ENCODE results near the gene PTGFRN.
"Not testable (repeated sequence)": the region's sequence is repeated elsewhere in the genome, so short reads cannot be mapped to it uniquely, and the experiment has no call there.

Gene PTGFRN

DNA sequence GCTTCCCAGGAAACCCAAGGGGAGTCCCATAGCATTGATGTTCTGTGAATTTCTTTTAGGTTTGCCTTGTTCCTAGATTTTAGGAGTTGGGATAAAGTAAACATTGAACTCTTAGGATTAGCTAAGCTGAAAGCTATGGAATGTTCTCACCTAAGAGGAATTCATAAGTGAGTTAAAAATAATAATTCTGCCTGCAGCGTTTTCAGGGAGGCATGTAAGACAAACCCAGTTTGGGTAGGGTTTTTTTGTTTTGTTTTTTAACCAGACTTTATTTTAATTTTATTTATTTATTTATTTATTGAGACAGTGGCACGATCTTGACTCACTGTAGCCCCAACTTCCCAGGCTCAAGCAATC lies 62.9 kb downstream of the PTGFRN start:
- no peaks in the 10 kb centered on the region for H3K27me3 ChIP-seq (replicated peaks; ENCODE audit: control insufficient read depth, insufficient read depth, low read length)
- TF ChIP-seq, protein P1, sequence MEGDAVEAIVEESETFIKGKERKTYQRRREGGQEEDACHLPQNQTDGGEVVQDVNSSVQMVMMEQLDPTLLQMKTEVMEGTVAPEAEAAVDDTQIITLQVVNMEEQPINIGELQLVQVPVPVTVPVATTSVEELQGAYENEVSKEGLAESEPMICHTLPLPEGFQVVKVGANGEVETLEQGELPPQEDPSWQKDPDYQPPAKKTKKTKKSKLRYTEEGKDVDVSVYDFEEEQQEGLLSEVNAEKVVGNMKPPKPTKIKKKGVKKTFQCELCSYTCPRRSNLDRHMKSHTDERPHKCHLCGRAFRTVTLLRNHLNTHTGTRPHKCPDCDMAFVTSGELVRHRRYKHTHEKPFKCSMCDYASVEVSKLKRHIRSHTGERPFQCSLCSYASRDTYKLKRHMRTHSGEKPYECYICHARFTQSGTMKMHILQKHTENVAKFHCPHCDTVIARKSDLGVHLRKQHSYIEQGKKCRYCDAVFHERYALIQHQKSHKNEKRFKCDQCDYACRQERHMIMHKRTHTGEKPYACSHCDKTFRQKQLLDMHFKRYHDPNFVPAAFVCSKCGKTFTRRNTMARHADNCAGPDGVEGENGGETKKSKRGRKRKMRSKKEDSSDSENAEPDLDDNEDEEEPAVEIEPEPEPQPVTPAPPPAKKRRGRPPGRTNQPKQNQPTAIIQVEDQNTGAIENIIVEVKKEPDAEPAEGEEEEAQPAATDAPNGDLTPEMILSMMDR (IDR thresholded peaks at IDR 0.05; ENCODE audit: insufficient read depth, low read length, poor library complexity, severe bottlenecking): no peak
- H3K36me3 ChIP-seq (ENCODE audit: control insufficient read depth, insufficient read depth, low read length): no peaks in the 10 kb centered on the region
- no peak overlapping the region for H3K4me3 ChIP-seq (replicated peaks; ENCODE audit: low read depth, low read length)
- DNase-seq (ENCODE audit: extremely low read depth, insufficient read length): no peak

GRCh38 chr1:116980309-116980708 lies 70.6 kb downstream of the PTGFRN start:
- H3K27me3 ChIP-seq (replicated peaks; ENCODE audit: control insufficient read depth, insufficient read depth, low read length); H3K36me3 ChIP-seq (ENCODE audit: control insufficient read depth, insufficient read depth, low read length); H3K4me3 ChIP-seq (replicated peaks; ENCODE audit: low read depth, low read length); DNase-seq (ENCODE audit: extremely low read depth, insufficient read length): not testable (repeated sequence)

GRCh38 chr1:116981521-116982037 lies 71.9 kb downstream of the PTGFRN start:
- H3K4me3 ChIP-seq (replicated peaks; ENCODE audit: low read depth, low read length): no peak overlapping the region

DNA sequence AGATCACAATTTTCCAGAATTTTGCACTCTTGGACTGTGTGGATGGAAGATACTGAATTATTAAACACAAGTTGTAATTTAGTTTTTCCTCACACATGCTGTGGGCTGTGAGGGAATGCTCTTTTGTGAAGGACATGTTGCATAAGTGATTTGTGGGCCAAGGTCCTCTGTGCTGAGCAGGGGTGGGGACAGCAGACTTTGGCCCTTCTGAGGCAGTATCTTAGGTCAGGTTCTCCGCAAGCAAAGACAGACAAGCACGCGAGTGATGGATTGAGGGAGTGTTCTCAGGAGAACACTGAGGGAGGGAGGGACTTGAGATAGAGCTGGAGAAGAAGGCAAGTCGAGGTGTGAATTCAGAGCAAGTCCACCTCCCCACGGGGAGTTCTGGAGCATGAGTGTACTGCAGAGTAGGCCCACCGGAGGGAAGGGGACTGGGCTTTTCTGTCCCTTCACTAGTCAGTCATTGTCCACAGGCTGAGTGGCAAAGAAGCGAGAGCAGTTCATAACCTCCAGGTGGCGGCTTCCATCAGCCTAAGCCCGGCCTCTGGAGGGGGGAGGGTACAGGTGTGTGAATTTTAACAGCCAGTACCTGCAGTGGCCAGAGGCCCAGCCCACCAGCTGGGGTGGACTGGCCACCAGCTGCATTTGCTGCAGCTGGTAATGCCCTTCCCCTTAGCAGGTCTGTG lies 72.7 kb downstream of the PTGFRN start:
- no peak for DNase-seq (ENCODE audit: extremely low read depth, insufficient read length)
- H3K4me3 ChIP-seq (replicated peaks; ENCODE audit: low read depth, low read length): no peak overlapping the region
- TF ChIP-seq, protein P1 (IDR thresholded peaks at IDR 0.05; ENCODE audit: insufficient read depth, low read length, poor library complexity, severe bottlenecking): no peak

More at GRCh38 chr1:116981521-116982037, 71.9 kb downstream of the PTGFRN start:
- no peaks in the 10 kb centered on the region; the same call in 1 of the 2 replicates for H3K27me3 ChIP-seq (replicated peaks; ENCODE audit: control insufficient read depth, insufficient read depth, low read length)
- TF ChIP-seq, protein P1 (IDR thresholded peaks at IDR 0.05; ENCODE audit: insufficient read depth, low read length, poor library complexity, severe bottlenecking): no peak
- H3K36me3 ChIP-seq (ENCODE audit: control insufficient read depth, insufficient read depth, low read length): no peaks in the 10 kb centered on the region
- DNase-seq (ENCODE audit: extremely low read depth, insufficient read length): no peak

GRCh38 chr1:116983112-116983511 lies 73.4 kb downstream of the PTGFRN start:
- TF ChIP-seq, protein P1 (IDR thresholded peaks at IDR 0.05; ENCODE audit: insufficient read depth, low read length, poor library complexity, severe bottlenecking): no peak
- Histone ChIP-seq H3K36me3 (ENCODE audit: control insufficient read depth, insufficient read depth, low read length) (no peaks in the 10 kb centered on the region), H3K27me3 (replicated peaks; ENCODE audit: control insufficient read depth, insufficient read depth, low read length) (no peaks in the 10 kb centered on the region; the same call in 1 of the 2 replicates), H3K4me3 (replicated peaks; ENCODE audit: low read depth, low read length) (no peak overlapping the region)
- DNase-seq (ENCODE audit: extremely low read depth, insufficient read length): no peak

More for the DNA sequence above, 72.7 kb downstream of the PTGFRN start:
- Histone ChIP-seq H3K36me3 (ENCODE audit: control insufficient read depth, insufficient read depth, low read length) (no peaks in the 10 kb centered on the region), H3K27me3 (replicated peaks; ENCODE audit: control insufficient read depth, insufficient read depth, low read length) (no peaks in the 10 kb centered on the region; the same call in 1 of the 2 replicates)

DNA sequence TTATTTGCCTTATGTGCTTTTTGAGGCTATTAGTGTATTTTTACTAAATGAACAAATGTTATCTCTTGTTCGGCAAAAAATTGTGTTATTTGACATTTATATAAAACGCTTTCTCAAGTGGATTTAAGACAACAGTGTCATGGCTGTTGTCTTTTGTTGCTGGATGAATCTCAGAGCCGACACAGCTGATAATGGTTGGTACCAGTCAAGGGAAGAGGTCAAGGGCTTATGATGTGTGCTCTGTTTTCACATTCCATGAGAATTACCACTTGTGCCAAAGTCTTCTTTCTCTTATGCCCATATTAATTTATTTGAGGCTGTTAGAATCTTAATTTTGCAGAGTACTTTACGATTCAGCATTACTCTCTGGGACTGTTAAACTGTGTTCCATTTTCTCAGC lies 74.0 kb downstream of the PTGFRN start:
- DNase-seq (ENCODE audit: extremely low read depth, insufficient read length): no peak
- H3K36me3 ChIP-seq (ENCODE audit: control insufficient read depth, insufficient read depth, low read length): no peaks in the 10 kb centered on the region

More for the DNA sequence above, 74.0 kb downstream of the PTGFRN start:
- Histone ChIP-seq H3K27me3 (replicated peaks; ENCODE audit: control insufficient read depth, insufficient read depth, low read length) (no peaks in the 10 kb centered on the region; the same call in 1 of the 2 replicates), H3K4me3 (replicated peaks; ENCODE audit: low read depth, low read length) (no peak overlapping the region)
- TF ChIP-seq, protein P1 (IDR thresholded peaks at IDR 0.05; ENCODE audit: insufficient read depth, low read length, poor library complexity, severe bottlenecking): no peak
